Measurements from ENCODE around the gene HDGF. TPM values are rescaled to one million over a fixed set of nuclear protein-coding genes. Genes with fewer than 3 reads are reported as not detected.

Gene HDGF
- total RNA-seq, 2 experiments from 2014 or later: 357 to 365 TPM

DNA sequence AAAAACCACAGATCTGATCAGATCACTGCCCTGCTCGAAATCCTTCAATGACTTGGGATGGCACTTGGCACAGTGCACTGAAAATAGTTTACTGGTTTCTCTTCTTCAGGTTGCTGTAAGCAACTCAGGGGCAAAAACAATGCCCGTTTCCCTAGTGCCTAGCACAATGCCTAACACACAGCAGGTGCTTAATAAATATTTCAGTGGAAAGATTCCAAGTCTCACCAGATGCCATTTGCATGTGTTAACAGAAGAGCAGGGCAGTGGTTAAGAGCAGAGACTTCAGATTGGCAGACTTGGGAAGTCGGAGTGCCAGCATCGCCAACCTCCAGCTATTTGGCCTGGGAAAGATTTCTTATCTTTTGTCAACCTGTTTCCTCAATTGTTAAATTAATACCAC lies 34.1 kb downstream of the HDGF start:
- no peak for DNase-seq
- intact Hi-C loops (cut with micrococcal nuclease): no loop called here
- Mint-ChIP-seq H3K9me3 (no peaks in the 10 kb centered on the region), H3K27me3 (no peaks in the 10 kb centered on the region), H3K27ac (no peak overlapping the region), H3K4me1 (ENCODE audit: low read depth) (peaks cover 8% of the 10 kb centered on the region), H3K4me3 (no peak overlapping the region), H3K36me3 (peaks cover 14% of the 10 kb centered on the region)
- POLR2A ChIA-PET: no interaction called here
- CTCF ChIA-PET: interaction anchor here (0.7 to 34.5 kb wide), 5 partner anchors 8 to 121 kb away, joined by 3 to 1179 read pairs (median 3); partner anchors contain the start of genes CRABP2 and NES

DNA sequence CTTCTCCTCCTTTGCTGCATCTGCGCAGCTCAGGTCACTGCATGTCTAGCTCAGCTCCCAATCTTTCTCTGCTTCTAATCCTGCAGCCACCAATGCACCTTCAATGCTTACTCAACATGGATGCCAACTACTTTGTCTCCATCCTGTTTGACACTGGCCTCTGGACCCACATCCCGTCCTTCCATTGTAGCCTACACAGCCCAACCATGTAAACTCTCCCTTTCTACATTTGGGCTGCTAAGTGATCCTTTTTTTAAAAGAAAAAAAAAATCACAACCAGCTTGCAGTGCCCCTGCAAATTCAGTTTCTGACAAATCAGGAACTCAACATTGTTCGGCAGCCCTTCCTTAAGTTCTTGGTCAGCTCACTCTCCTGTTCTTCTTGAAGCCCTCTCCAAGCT lies 36.6 kb downstream of the HDGF start:
- CTCF ChIA-PET: interaction anchor here (1.4 to 34.5 kb wide), 3 partner anchors 11 to 54 kb away, joined by 3 to 1179 read pairs (median 61); partner anchors contain the start of genes CRABP2 and NES
- Mint-ChIP-seq H3K36me3 (peaks cover 3% of the 10 kb centered on the region), H3K9me3 (no peaks in the 10 kb centered on the region), H3K4me3 (no peak overlapping the region), H3K27ac (no peak overlapping the region), H3K4me1 (ENCODE audit: low read depth) (peaks cover under 1% of the 10 kb centered on the region), H3K27me3 (no peaks in the 10 kb centered on the region)
- POLR2A ChIA-PET: interaction anchor here (1.4 kb wide), 1 partner anchor 13 kb away, joined by 4 read pairs; the partner anchor contains the start of genes ISG20L2 and METTL25B
- intact Hi-C loops (cut with micrococcal nuclease): no loop called here
- DNase-seq: no peak

DNA sequence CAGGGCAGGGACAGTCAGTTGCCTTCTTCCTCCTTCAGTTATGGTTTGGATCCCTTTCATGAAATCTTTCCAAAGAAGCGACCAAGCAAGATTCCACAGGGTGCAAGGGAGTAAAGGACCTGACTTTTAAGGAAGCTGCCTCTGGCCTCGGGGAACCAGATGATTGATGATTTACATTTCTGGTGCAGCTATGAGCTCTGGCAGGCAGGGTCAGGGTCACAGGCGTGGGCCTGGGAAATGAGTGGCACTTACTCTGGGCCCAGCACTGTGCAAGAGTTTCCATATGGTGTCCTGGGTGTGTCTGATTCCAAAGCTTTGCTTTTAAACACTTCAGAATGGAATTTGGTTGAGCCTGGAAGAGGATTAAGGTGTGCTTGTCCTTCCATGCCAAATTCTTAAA lies 38.8 kb downstream of the HDGF start:
- POLR2A ChIA-PET: interaction anchor here (0.7 to 1.7 kb wide), 2 partner anchors 23 to 156 kb away, joined by 3 to 6 read pairs; no protein-coding TSS in a partner anchor
- Mint-ChIP-seq H3K27me3 (no peaks in the 10 kb centered on the region), H3K4me3 (no peak overlapping the region), H3K4me1 (ENCODE audit: low read depth) (no peaks in the 10 kb centered on the region), H3K9me3 (no peaks in the 10 kb centered on the region), H3K27ac (no peak overlapping the region), H3K36me3 (peaks cover 2% of the 10 kb centered on the region)
- intact Hi-C loops (cut with micrococcal nuclease): no loop called here
- CTCF ChIA-PET: interaction anchor here (1.0 to 34.5 kb wide), 5 partner anchors 9 to 327 kb away, joined by 3 to 1179 read pairs (median 4); partner anchors contain the start of genes CRABP2 and NES
- no peak for DNase-seq

DNA sequence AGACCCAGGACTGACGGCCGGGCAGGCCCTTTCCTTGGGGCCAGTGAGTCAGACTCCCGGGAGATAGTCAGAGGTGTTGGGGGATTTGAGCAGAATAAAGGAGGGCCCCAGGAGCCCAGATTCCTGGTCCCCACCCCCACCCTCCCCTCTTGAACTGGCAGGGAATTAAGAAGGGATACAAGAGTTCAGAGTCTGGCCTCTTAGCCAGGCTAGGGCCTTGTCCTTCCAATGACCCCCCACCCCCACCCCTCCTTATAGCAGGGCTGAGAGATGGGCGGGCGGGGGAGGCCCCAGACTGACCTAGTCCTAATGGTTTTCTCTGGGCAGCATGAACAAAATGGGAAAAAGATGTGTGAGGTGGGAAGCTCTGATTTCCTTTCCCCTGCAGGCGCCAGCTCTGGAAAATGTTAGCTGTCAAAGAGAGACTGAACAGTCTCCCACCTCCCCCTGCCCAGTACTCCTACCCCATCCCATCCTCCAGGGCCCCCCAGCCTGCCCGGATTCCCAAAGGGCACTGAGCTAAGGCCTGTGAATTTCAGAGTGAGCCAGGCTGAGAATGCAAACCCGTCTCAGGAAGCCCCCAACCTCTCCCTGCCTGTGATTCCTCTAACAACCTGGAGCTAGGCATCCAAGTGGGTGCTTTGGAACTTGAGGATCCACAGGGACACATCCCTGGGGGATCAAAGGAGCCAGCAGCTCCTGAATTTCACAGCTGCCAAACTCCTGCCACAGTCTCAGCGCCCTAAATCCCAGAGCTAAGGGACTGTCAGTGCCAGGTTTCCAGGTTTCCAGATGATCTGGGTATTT lies 40.3 kb downstream of the HDGF start:
- Mint-ChIP-seq H3K4me3 (no peak overlapping the region), H3K4me1 (ENCODE audit: low read depth) (peaks cover 7% of the 10 kb centered on the region), H3K9me3 (no peaks in the 10 kb centered on the region), H3K27ac (no peak overlapping the region), H3K36me3 (no peaks in the 10 kb centered on the region), H3K27me3 (no peaks in the 10 kb centered on the region)
- CTCF ChIA-PET: interaction anchor here (0.6 to 34.5 kb wide), 6 partner anchors 9 to 325 kb away, joined by 3 to 1179 read pairs (median 4); partner anchors contain the start of genes CRABP2 and NES
- no peak for DNase-seq
- POLR2A ChIA-PET: interaction anchor here (1.0 to 1.7 kb wide), 2 partner anchors 15 to 22 kb away, joined by 3 to 6 read pairs; no protein-coding TSS in a partner anchor
- intact Hi-C loops (cut with micrococcal nuclease): no loop called here

DNA sequence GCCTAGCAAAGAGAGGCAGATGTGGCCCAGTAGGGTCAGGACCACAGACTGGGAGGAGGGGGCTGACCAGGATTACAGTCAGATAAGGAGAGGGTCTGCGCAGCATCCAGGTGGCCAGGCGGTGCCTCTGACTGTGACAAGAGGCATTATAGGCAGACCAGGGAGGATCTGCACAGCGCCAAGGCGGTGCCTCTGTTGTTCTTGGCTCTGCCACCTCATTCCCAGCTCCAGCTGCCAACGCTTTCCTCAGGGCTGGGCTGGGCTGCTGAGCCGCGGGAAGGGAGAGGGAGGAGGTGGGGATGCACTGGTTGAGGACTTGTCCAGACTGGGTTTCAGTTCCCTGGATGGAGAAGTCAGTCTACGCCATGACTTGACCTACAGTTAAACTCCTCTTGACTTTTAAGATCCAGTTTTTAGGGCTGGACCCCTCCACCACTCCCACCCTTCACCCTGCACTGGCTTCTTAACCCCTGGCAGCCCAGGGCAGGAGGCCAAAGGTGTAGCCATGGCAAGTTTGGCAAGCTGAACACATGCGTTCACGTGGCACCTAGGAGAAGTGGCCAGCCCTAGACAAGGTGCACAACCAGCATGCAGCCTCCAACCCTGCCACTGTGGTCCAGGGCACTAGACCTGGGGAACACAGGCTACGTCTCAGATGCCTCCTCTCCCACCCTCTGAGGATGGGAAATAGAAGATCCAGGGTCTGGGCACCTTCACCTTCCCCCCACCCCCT lies 41.6 kb downstream of the HDGF start:
- intact Hi-C loops (cut with micrococcal nuclease): no loop called here
- Mint-ChIP-seq H3K36me3 (no peaks in the 10 kb centered on the region), H3K27me3 (peaks cover 6% of the 10 kb centered on the region), H3K4me3 (no peak overlapping the region), H3K4me1 (ENCODE audit: low read depth) (peaks cover 20% of the 10 kb centered on the region), H3K9me3 (no peaks in the 10 kb centered on the region), H3K27ac (no peak overlapping the region)
- ChIA-PET CTCF (interaction anchor here (6.9 to 34.5 kb wide), 2 partner anchors 16 to 19 kb away, joined by 61 to 1179 read pairs; partner anchors contain the start of genes CRABP2 and NES), POLR2A (no interaction called here)
- no peak for DNase-seq

DNA sequence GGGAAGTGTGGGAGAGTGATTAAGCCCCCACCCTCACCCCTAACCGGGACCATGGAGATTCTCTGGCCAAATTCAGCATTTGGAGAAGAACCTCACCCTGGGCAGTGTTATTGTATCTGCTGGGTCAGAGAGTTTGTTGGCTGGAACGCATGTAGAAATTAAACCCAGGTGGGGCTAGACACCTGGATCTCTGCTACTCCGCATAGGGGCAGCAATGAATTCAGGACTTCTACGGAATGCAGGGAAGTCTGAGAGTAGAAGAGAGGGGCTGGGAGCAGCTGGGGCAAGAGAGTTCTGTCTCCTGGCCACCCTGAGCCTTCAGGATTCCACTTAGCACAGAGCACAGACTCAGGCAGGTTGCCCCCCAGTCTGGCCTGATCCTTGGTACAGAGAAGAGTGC lies 42.4 kb downstream of the HDGF start:
- ChIA-PET CTCF (interaction anchor here (0.8 to 36.2 kb wide), 3 partner anchors 5 to 85 kb away, joined by 3 to 1179 read pairs (median 1179); partner anchors contain the start of genes CRABP2, ISG20L2, METTL25B and NES), POLR2A (no interaction called here)
- no peaks in the 10 kb centered on the region for H3K9me3 Mint-ChIP-seq

DNA sequence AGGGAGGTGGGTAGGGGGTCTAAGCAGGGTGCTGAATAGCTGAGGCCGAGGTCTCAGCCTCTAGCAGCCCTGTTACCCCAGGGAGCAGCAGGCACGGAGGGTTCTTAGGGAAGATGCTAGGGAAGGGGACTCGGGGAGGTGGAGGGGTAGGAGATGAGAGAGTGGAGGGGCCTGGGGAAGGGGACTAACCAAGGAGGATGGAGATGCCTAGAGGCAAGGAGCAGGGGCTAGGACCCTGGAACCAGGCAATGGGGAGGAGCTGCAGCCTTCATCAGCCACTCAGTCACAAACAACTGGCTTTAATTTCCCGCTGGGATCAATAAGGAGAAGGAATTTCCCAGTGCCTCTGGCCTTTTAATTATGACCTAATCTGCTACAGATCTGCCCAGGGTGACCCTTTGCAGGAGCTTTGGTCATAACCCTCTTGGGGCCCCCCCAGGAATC lies 43.2 kb downstream of the HDGF start:
- intact Hi-C loops (cut with micrococcal nuclease): no loop called here
- H3K9me3 Mint-ChIP-seq: no peaks in the 10 kb centered on the region
- H3K36me3 Mint-ChIP-seq: no peaks in the 10 kb centered on the region
- ChIA-PET CTCF (interaction anchor here (0.8 to 36.2 kb wide), 3 partner anchors 6 to 84 kb away, joined by 3 to 1179 read pairs (median 1179); partner anchors contain the start of genes CRABP2, ISG20L2, METTL25B and NES), POLR2A (no interaction called here)
- no peak overlapping the region for H3K4me3 Mint-ChIP-seq
- H3K27ac Mint-ChIP-seq: no peak overlapping the region
- H3K4me1 Mint-ChIP-seq (ENCODE audit: low read depth): peaks cover 28% of the 10 kb centered on the region
- DNase-seq: no peak
- H3K27me3 Mint-ChIP-seq: peaks cover 20% of the 10 kb centered on the region

More for the DNA sequence above, 42.4 kb downstream of the HDGF start:
- DNase-seq: no peak
- Mint-ChIP-seq H3K4me3 (no peak overlapping the region), H3K4me1 (ENCODE audit: low read depth) (peaks cover 27% of the 10 kb centered on the region), H3K27me3 (peaks cover 15% of the 10 kb centered on the region), H3K36me3 (no peaks in the 10 kb centered on the region), H3K27ac (no peak overlapping the region)
- intact Hi-C loops (cut with micrococcal nuclease): no loop called here

DNA sequence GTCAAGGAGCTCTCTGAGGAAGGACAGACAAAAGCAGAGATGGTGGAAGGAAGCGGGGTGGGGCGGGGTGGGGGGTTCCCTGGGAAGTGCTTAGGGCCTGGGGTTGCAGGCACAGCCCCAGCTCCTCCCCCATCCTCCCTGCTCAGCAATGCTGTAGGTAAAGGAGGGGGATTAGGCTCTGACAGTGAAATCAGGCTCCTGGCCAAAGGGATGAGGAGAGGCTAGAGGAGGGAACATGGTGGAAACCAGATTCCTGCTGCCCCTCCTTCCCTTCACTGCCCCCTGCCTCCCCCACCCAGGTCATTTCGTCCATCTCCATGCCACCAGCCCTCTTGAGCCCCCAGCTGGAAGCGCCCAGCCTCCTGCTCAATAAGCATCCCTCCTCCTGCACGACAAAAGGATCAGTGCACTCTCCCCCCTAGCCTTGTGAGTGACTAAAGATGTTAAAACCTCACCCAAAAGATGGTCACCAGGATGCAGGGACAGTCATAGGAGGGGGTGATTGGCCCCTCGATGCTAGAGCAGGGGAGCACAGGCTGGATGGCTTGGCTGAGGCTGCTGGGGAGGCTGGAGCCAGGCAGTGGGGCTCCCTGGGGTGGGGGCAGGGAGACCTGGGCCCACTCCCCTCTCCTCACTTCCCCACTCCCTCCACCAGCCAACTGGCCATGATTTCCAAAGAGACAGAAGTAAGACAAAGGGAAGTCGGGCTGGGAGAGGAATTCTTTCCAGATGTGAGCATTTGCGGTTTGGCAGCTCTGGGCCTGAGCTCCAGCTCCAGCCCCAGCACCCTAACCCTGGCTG lies 43.9 kb downstream of the HDGF start:
- Mint-ChIP-seq H3K4me1 (ENCODE audit: low read depth) (peaks cover 28% of the 10 kb centered on the region), H3K9me3 (no peaks in the 10 kb centered on the region), H3K4me3 (peak overlapping the region; percentile 11), H3K36me3 (no peaks in the 10 kb centered on the region), H3K27ac (no peak overlapping the region), H3K27me3 (peaks cover 23% of the 10 kb centered on the region)
- no peak for DNase-seq
- intact Hi-C loops (cut with micrococcal nuclease): no loop called here
- ChIA-PET CTCF (interaction anchor here (0.9 to 36.2 kb wide), 7 partner anchors 7 to 183 kb away, joined by 3 to 1179 read pairs (median 15); partner anchors contain the start of genes CRABP2, ISG20L2, METTL25B and MRPL24), POLR2A (no interaction called here)

DNA sequence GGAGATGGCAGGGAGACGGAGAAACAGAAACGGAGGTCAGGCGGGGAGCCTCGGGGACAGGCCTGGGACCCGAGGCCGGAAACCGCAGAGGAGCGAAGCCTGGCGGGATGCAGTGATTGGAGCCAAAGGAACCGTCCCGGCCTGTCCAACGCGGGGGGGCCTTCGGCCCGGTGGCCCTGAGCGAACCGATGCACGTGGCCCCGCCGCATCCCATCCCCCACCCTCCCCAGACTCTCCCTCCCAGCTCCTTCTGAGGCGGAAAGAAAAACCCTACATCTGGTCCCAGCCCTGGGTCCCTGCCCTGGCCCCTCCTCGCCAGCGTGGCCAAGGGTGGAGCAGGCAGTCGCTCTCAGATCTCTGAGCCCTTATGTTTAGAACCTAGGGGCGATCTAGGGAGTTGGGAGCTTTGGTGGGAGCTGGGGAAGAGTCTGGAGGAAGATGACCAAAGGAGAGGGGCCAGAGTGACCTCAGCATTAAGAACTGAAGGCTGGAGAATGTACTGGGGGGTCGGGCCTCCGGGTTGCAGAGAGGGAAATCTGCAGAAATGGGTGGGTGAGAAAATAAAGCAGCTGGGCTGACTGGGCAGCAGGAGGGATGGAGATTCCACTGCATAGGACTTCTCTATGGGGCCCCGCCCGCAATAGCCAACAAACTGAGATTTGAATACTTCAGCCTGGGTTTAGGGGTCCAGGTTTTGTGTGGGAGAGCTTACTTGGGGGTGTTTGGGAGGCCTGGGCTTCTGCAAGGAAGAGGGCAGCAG lies 44.6 kb downstream of the HDGF start:
- ChIA-PET POLR2A (interaction anchor here (0.9 to 2.0 kb wide), 4 partner anchors 9 to 21 kb away, joined by 3 to 14 read pairs (median 6); partner anchors contain the start of gene METTL25B), CTCF (interaction anchor here (0.6 to 36.2 kb wide), 13 partner anchors 7 to 184 kb away, joined by 3 to 1179 read pairs (median 6); partner anchors contain the start of genes CRABP2, ISG20L2, METTL25B and MRPL24)
- no peaks in the 10 kb centered on the region for H3K36me3 Mint-ChIP-seq
- H3K9me3 Mint-ChIP-seq: no peaks in the 10 kb centered on the region
- peaks cover 24% of the 10 kb centered on the region for H3K27me3 Mint-ChIP-seq
- peak overlapping the region; percentile 75 for H3K4me3 Mint-ChIP-seq
- DNase-seq: peak; percentile 24
- H3K4me1 Mint-ChIP-seq (ENCODE audit: low read depth): peaks cover 28% of the 10 kb centered on the region
- no peak overlapping the region for H3K27ac Mint-ChIP-seq
- intact Hi-C loops (cut with micrococcal nuclease): no loop called here

DNA sequence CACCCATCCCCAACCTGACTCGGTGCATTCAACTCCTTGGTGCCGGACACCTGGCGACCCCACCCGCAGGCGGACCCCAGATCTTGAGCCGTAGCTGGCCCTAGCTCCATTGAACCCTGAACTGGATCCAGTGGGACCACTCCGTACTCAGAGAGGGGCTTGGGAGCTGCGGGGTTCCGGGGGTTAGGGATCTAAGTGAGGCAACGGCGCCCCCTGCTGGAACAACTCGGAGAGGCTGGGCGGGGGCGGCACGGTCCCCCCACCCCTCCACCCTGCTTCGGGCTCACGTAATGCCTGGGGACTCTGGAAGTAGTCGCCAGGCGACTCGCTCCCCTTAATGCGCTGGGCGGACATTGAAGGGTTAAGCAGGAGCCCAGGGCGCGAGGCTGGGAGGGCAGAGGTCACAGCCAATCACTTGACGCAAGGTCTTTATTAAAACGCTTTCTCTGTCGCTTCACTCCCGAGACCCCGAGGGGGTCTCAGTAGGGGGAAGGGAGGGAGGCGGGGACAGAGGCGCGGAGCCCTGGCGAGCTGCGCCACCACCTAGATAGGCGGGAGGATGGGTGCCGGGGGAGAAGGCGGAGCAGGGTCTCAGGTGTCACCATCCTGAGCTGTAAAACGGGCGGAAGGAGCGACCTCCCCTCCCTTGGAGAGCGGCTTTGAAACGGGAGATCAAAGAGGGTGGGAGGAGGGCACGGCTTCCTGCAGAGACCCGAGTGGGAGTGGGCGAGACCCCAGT lies 45.4 kb downstream of the HDGF start:
- peak overlapping the region; percentile 75 for H3K4me3 Mint-ChIP-seq
- peaks cover 24% of the 10 kb centered on the region for H3K27me3 Mint-ChIP-seq
- intact Hi-C loops (cut with micrococcal nuclease): loop anchor here (1.0 to 2.0 kb wide), 2 partner anchors 17 to 45 kb away; no protein-coding TSS in a partner anchor
- peak; percentile 82 for DNase-seq
- ChIA-PET POLR2A (interaction anchor here (0.9 to 2.0 kb wide), 4 partner anchors 10 to 22 kb away, joined by 3 to 14 read pairs (median 6); partner anchors contain the start of gene METTL25B), CTCF (interaction anchor here (0.6 to 36.2 kb wide), 17 partner anchors 8 to 185 kb away, joined by 3 to 1179 read pairs (median 4); partner anchors contain the start of genes CRABP2, ISG20L2, METTL25B and MRPL24)
- H3K27ac Mint-ChIP-seq: no peak overlapping the region
- H3K9me3 Mint-ChIP-seq: no peaks in the 10 kb centered on the region
- H3K36me3 Mint-ChIP-seq: no peaks in the 10 kb centered on the region
- H3K4me1 Mint-ChIP-seq (ENCODE audit: low read depth): peaks cover 28% of the 10 kb centered on the region

All from activated CD4-positive, alpha-beta memory T cell treated with anti-CD3 and anti-CD28 coated beads for 36 hours (primary cell).